Ishikawa (cell line): Measurements from ENCODE around the gene OGA.

Experiments
- CEBPB ChIP-seq: IDR thresholded peaks from 2 replicates; pipeline ENCODE4 v1.6.1; 2012
- EGR1 ChIP-seq: IDR thresholded peaks from 2 replicates; pipeline ENCODE4 v1.6.1; 2012
- EP300 ChIP-seq: IDR thresholded peaks from 2 replicates; pipeline ENCODE4 v1.6.1; 2012; ENCODE audit warnings: borderline replicate concordance
- FOXM1 ChIP-seq: IDR thresholded peaks from 2 replicates; pipeline ENCODE4 v1.6.1; 2012; ENCODE audit warnings: low read depth, borderline replicate concordance
- RAD21 ChIP-seq: IDR thresholded peaks from 2 replicates; pipeline ENCODE4 v1.6.1; 2012; ENCODE audit warnings: low read depth
- REST ChIP-seq: IDR thresholded peaks from 2 replicates; pipeline ENCODE4 v1.6.1; 2012; ENCODE audit warnings: low read depth, mild to moderate bottlenecking
- TAF1 ChIP-seq: IDR thresholded peaks from 2 replicates; pipeline ENCODE4 v1.6.1; 2012; ENCODE audit warnings: low read depth, mild to moderate bottlenecking
- TEAD4 ChIP-seq: IDR thresholded peaks from 2 replicates; pipeline ENCODE4 v1.6.1; 2012
- USF1 ChIP-seq: IDR thresholded peaks from 2 replicates; pipeline ENCODE4 v1.6.1; 2012
- ZBTB7A ChIP-seq: IDR thresholded peaks from 2 replicates; pipeline ENCODE4 v1.6.1; 2012; ENCODE audit warnings: low read depth

GRCh38 chr10:101767966-101768790 lies 50.1 kb downstream of the OGA start:
- TF ChIP-seq TEAD4 (no peak), EGR1 (no peak), RAD21 (no peak), USF1 (no peak), TAF1 (no peak), CEBPB (no peak), REST (no peak), FOXM1 (no peak), EP300 (no peak), ZBTB7A (no peak)
